Mucosa of descending colon (tissue), 3 donors: Measurements from ENCODE around the gene RPS6KA5. TPM values are rescaled to one million over a fixed set of nuclear protein-coding genes. Genes with fewer than 3 reads are reported as not detected.

Source experiments
- ATAC-seq: fragments of 200-7000 bp; cut with Tn5 transposase; one replicate; pipeline ENCODE4 v1.9.1; 2020; ENCODE audit warnings: mild to moderate bottlenecking, moderate library complexity
- DNase-seq, 3 donors: peaks; one replicate each; pipeline ENCODE4 v3.0.0-alpha.2; 2020
- H3K36me3 ChIP-seq: fragments of 200-600 bp; one replicate; pipeline ENCODE4 v1.8.0; 2021; ENCODE audit warnings: low read depth, mild to moderate bottlenecking
- H3K4me1 ChIP-seq: fragments of 200-600 bp; one replicate; pipeline ENCODE4 v1.8.0; 2021; ENCODE audit warnings: low read depth, mild to moderate bottlenecking
- H3K4me3 ChIP-seq: fragments of 200-600 bp; one replicate; pipeline ENCODE4 v1.8.0; 2021; ENCODE audit warnings: mild to moderate bottlenecking
- H3K9me3 ChIP-seq: fragments of 200-600 bp; one replicate; pipeline ENCODE4 v1.8.0; 2021; ENCODE audit warnings: mild to moderate bottlenecking
- CTCF ChIP-seq: fragments of 200-600 bp; IDR thresholded peaks from one replicate; pipeline ENCODE4 v1.8.0; 2022; ENCODE audit warnings: antibody characterized with exemption, mild to moderate bottlenecking
- intact Hi-C, 2 donors: fragments of 100-400 bp; cut with DNase I in 1 of 2; cut with micrococcal nuclease in 1 of 2; formaldehyde crosslinking; loops; one replicate each; pipeline versions ENCODE4 v1.11.0 to v1.11.1; 2022; cut with DNase I, micrococcal nuclease
- total RNA-seq, 3 donors: library from RNA; stranded (reverse); fragmentation: NEBNext Ultra II Directional in 2 of 3; extraction: Animal tissue kit (Norgen Biotek cat#: 25700) in 2 of 3; gene quantifications; one replicate each; pipeline versions ENCODE4 v1.2.1 to v1.2.4, GENCODE V29; 2021 to 2023
- donor health status: DM: no; HTN: no; CAD: no; lungs with moderate emphysema.
- donor health status: DM: no; HTN: no; CAD: no.
- donor health status: DM: no; HTN: yes; CAD: no.

The RPS6KA5 gene
- total RNA-seq, 3 donors from 2014 or later = 25.0 to 41.5 (median 27.2) TPM

DNA sequence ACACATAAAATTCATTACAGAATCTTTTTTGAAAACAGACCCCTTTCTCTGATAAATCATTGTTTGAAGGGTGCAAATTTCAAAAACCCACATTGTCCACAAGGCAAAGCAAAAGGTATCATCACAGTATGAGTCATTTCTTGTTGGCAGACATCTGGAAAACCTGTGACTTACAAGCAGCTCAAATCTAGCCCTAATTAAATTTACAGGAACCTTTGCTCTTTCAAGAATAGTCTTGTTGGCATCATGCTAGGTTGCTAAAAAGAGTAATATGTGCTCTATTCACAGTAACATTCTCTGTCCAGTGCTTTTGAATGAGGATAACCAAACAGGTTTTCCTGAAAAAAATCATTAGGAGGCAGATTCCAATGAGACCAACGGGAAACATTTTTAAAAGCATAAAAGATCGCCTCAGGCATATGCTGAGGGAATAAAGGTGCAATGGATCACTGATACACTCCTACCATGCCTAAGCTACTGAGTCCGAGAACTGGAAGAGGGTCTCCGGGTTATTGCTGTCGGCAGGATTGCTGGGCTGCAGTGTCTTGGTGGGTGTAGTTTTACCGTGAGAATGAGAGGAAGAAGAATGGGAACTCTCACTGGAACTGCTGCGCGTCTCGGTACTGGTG is 188.7 kb downstream of the RPS6KA5 start:
- peak; percentile 44 for ATAC-seq
- intact Hi-C loops = no loop called here
- H3K9me3 ChIP-seq = no peaks in the 10 kb centered on the region
- no peak overlapping the region for H3K4me3 ChIP-seq
- no peaks in the 10 kb centered on the region for H3K36me3 ChIP-seq
- TF ChIP-seq CTCF = no peak
- H3K4me1 ChIP-seq = no peaks in the 10 kb centered on the region
- DNase-seq = no peak

- no peak overlapping the region for H3K4me3 ChIP-seq
- no peak for DNase-seq
- H3K9me3 ChIP-seq = no peaks in the 10 kb centered on the region
- H3K36me3 ChIP-seq = no peaks in the 10 kb centered on the region
- intact Hi-C loops = no loop called here
- no peak for ATAC-seq
- H3K4me1 ChIP-seq = no peaks in the 10 kb centered on the region
- no peak for TF ChIP-seq CTCF
Observed at GRCh38 chr14:90870950-90871604, 189.4 kb downstream of the RPS6KA5 start.

GRCh38 chr14:90867501-90867900 is 192.9 kb downstream of the RPS6KA5 start:
- no peak for ATAC-seq

DNA sequence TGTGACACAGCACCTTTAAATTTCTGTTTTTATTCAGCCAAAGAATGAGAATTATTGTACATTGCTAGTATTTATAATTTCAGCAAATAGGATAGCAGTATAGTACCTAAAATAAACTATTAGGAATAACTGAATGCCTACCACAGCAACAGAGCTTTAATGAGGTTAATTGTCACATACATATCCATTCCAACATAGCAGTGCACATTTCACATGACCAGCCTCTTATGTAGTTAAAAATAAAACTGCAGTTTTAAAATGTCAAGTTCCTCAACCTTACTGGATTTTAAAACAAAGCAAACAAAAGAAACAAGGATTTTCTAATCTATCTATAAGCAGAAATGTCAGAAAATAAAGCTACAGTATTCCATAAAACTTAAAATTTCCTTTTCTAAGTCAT is 193.6 kb downstream of the RPS6KA5 start:
- Histone ChIP-seq H3K36me3 (no peaks in the 10 kb centered on the region), H3K9me3 (no peaks in the 10 kb centered on the region), H3K4me1 (no peaks in the 10 kb centered on the region), H3K4me3 (no peak overlapping the region)
- TF ChIP-seq CTCF = no peak
- intact Hi-C loops = no loop called here
- DNase-seq (no peak), ATAC-seq (no peak)

More at GRCh38 chr14:90867501-90867900, 192.9 kb downstream of the RPS6KA5 start:
- H3K36me3 ChIP-seq = no peaks in the 10 kb centered on the region
- TF ChIP-seq CTCF = no peak
- intact Hi-C loops = no loop called here
- H3K4me1 ChIP-seq = no peaks in the 10 kb centered on the region
- H3K4me3 ChIP-seq = no peak overlapping the region
- DNase-seq = no peak
- no peaks in the 10 kb centered on the region for H3K9me3 ChIP-seq

DNA sequence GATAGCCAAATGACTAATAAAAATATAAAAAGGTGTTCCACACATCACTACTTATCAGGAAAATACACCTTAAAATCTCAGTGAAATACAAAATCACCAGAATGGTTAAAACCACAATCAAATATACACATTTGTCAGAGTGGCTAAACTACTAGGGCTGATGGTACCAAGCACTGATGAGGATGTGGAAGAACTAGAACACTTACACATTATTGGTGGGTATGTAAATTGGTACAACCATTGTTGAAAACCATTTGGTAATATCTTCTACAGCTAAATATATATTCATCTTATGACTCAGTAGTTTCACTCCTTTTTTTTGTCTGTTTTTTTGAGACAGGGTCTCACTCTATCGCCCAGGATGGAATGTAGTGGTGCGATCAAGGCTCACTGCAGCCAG is 195.7 kb downstream of the RPS6KA5 start:
- no peak for ATAC-seq
- intact Hi-C loops = no loop called here
- DNase-seq = no peak
- H3K36me3 ChIP-seq = no peaks in the 10 kb centered on the region
- no peaks in the 10 kb centered on the region for H3K9me3 ChIP-seq
- no peaks in the 10 kb centered on the region for H3K4me1 ChIP-seq
- H3K4me3 ChIP-seq = no peak overlapping the region
- TF ChIP-seq CTCF = no peak
